22Rv1 (cell line): ENCODE measurements around the gene SLC6A3.

Source experiments
- CTCF ChIP-seq: fragments of 450-650 bp; IDR thresholded peaks from 2 replicates; pipeline ENCODE4 v1.5.1; 2017; ENCODE audit warnings: mild to moderate bottlenecking
- ZFX ChIP-seq: fragments of 450-650 bp; IDR thresholded peaks from 2 replicates; pipeline ENCODE4 v1.6.1; 2017; ENCODE audit warnings: antibody characterized with exemption, borderline replicate concordance

- no peak for TF ChIP-seq CTCF
- no peak for TF ChIP-seq ZFX
These were observed 101.9 kb downstream of the SLC6A3 start for GRCh38 chr5:1343315-1343751.
